Activated CD4-positive, alpha-beta memory T cell treated with anti-CD3 and anti-CD28 coated beads for 36 hours (primary cell): ENCODE measurements around the gene CA9. TPM values are rescaled to one million over a fixed set of nuclear protein-coding genes. Genes with fewer than 3 reads are reported as not detected.

ENCODE experiments used
- microRNA-seq: library from miRNA; unstranded; fragments of <30 nt; microRNA quantifications from one replicate; pipeline ENCODE4 v1.2.0, GENCODE V29; 2022; ENCODE audit warnings: borderline number of aligned reads, borderline microRNAs expressed, borderline replicate concordance
- total RNA-seq, 2 experiments: library from RNA; stranded (reverse); gene quantifications; one replicate each; pipeline ENCODE4 v1.2.3, GENCODE V29; 2021

Gene CA9
- total RNA-seq, 2 experiments from 2014 or later, result 0.90 to 1.6 TPM

Small RNAs within 50 kb of the gene (microRNA-seq; reads per million reads assigned to microRNA genes)
- not detected for gene MIR6852

Other genes starting within 250 kb of the CA9 start
- 1 to 10 TPM; 2.7 to 3.0 TPM for gene RUSC2, start 183.8 kb upstream of the CA9 start, total RNA-seq
- 10 to 100 TPM; 31.0 to 34.7 TPM for gene TESK1, start 68.7 kb upstream of the CA9 start, total RNA-seq
- 1 to 10 TPM; 9.4 to 9.8 TPM for gene CD72, start 55.5 kb upstream of the CA9 start, total RNA-seq
- 10 to 100 TPM; 74.6 to 75.8 TPM for gene SIT1, start 23.0 kb upstream of the CA9 start, total RNA-seq
- gene RMRP, start 15.9 kb upstream of the CA9 start, total RNA-seq, result over 10,000 TPM; 10,694 to 13,592 TPM
- 10 to 100 TPM; 15.0 to 15.7 TPM for gene CCDC107, start 15.6 kb upstream of the CA9 start, total RNA-seq
- 10 to 100 TPM; 28.1 to 28.2 TPM for gene ARHGEF39, start 8.7 kb upstream of the CA9 start, total RNA-seq
- gene TPM2, start 16.0 kb downstream of the CA9 start, total RNA-seq, result 1 to 10 TPM; 3.9 to 5.3 TPM
- gene TLN1, start 58.3 kb downstream of the CA9 start, total RNA-seq, result 100 to 1,000 TPM; 285 to 287 TPM
- 10 to 100 TPM; 27.7 to 29.9 TPM for gene CREB3, start 58.7 kb downstream of the CA9 start, total RNA-seq
- gene GBA2, start 75.3 kb downstream of the CA9 start, total RNA-seq, result 10 to 100 TPM; 30.4 to 30.7 TPM
- 10 to 100 TPM; 17.4 to 18.0 TPM for gene RGP1, start 75.4 kb downstream of the CA9 start, total RNA-seq
- gene MSMP, start 80.3 kb downstream of the CA9 start, total RNA-seq, result not detected
- gene NPR2, start 117.7 kb downstream of the CA9 start, total RNA-seq, result 1 to 10 TPM; 8.9 to 9.6 TPM
- 1 to 10 TPM; 1.1 to 1.4 TPM for gene SPAG8, start 138.3 kb downstream of the CA9 start, total RNA-seq
- gene HINT2, start 141.1 kb downstream of the CA9 start, total RNA-seq, result 10 to 100 TPM; 67.8 to 72.6 TPM
- gene FAM221B, start 154.8 kb downstream of the CA9 start, total RNA-seq, result not detected
- 1 to 10 TPM; 5.9 to 6.0 TPM for gene TMEM8B, start 155.3 kb downstream of the CA9 start, total RNA-seq
- not detected for gene OR13J1, start 196.5 kb downstream of the CA9 start, total RNA-seq
- gene HRCT1, start 232.3 kb downstream of the CA9 start, total RNA-seq, result not detected
- not detected for gene SPAAR, start 235.6 kb downstream of the CA9 start, total RNA-seq